H9 (cell line): ENCODE data around the gene ZFP62. TPM values are rescaled to one million over a fixed set of nuclear protein-coding genes. Genes with fewer than 3 reads are reported as not detected.

Experiments
- DNase-seq: peaks from one replicate; pipeline ENCODE4 v3.0.0-alpha.2; 2017
- H2AFZ ChIP-seq: one replicate; pipeline ENCODE4 v1.6.1; 2013; ENCODE audit warnings: mild to moderate bottlenecking, low read length, control low read depth, moderate library complexity
- H2AK5ac ChIP-seq: 2 replicates; pipeline ENCODE4 v1.6.1; 2013; ENCODE audit warnings: low read length, control low read depth, mixed read lengths; ENCODE audit not compliant: insufficient read length
- H2BK120ac ChIP-seq: one replicate; pipeline ENCODE4 v1.6.1; 2013; ENCODE audit warnings: low read depth, mild to moderate bottlenecking, low read length, control low read depth, inconsistent platforms; ENCODE audit not compliant: poor library complexity, severe bottlenecking
- H2BK12ac ChIP-seq: 2 replicates; pipeline ENCODE4 v1.6.1; 2013; ENCODE audit warnings: low read length, control low read depth, mixed read lengths, low read depth; ENCODE audit not compliant: insufficient read length
- H2BK15ac ChIP-seq: 2 replicates; pipeline ENCODE4 v1.6.1; 2013; ENCODE audit warnings: low read depth, low read length, control low read depth
- H2BK20ac ChIP-seq: one replicate; pipeline ENCODE4 v1.6.1; 2013; ENCODE audit warnings: low read depth, mild to moderate bottlenecking, low read length, control low read depth, inconsistent platforms; ENCODE audit not compliant: poor library complexity, severe bottlenecking
- H2BK5ac ChIP-seq: 2 replicates; pipeline ENCODE4 v1.6.1; 2013; ENCODE audit warnings: low read length, control low read depth, mixed read lengths; ENCODE audit not compliant: insufficient read length
- H3K14ac ChIP-seq: 2 replicates; pipeline ENCODE4 v1.6.1; 2013; ENCODE audit warnings: low read length, control low read depth; ENCODE audit not compliant: insufficient read depth
- H3K18ac ChIP-seq: 2 replicates; pipeline ENCODE4 v1.6.1; 2013; ENCODE audit warnings: low read depth, mild to moderate bottlenecking, mixed read lengths, low read length, control low read depth; ENCODE audit not compliant: insufficient read length
- H3K23ac ChIP-seq: 2 replicates; pipeline ENCODE4 v1.6.1; 2013; ENCODE audit warnings: low read length, control low read depth, mixed read lengths, low read depth; ENCODE audit not compliant: insufficient read length
- H3K23me2 ChIP-seq: 2 replicates; pipeline ENCODE4 v1.6.1; 2013; ENCODE audit warnings: low read depth, mild to moderate bottlenecking, mixed read lengths, low read length, control low read depth; ENCODE audit not compliant: insufficient read length, poor library complexity, severe bottlenecking
- H3K27ac ChIP-seq: 2 replicates; pipeline ENCODE4 v1.5.1; 2013; ENCODE audit warnings: low read length, control low read depth, mixed read lengths, low read depth; ENCODE audit not compliant: insufficient read length
- H3K27me3 ChIP-seq: 2 replicates; pipeline ENCODE4 v1.6.1; 2013; ENCODE audit warnings: low read length, control low read depth, inconsistent platforms; ENCODE audit not compliant: insufficient read depth
- H3K4ac ChIP-seq: 2 replicates; pipeline ENCODE4 v1.6.1; 2013; ENCODE audit warnings: low read depth, mild to moderate bottlenecking, control low read depth, inconsistent platforms, low read length, moderate library complexity
- H3K4me1 ChIP-seq: 2 replicates; pipeline ENCODE4 v1.6.1; 2013; ENCODE audit warnings: low read length, control low read depth, inconsistent platforms; ENCODE audit not compliant: insufficient read depth
- H3K4me2 ChIP-seq: 2 replicates; pipeline ENCODE4 v1.6.1; 2013; ENCODE audit warnings: low read length, control low read depth, mixed read lengths; ENCODE audit not compliant: insufficient read length, insufficient read depth
- H3K56ac ChIP-seq: 2 replicates; pipeline ENCODE4 v1.6.1; 2013; ENCODE audit warnings: low read depth, mild to moderate bottlenecking, mixed read lengths, low read length, control low read depth; ENCODE audit not compliant: insufficient read length
- H3K79me1 ChIP-seq: 2 replicates; pipeline ENCODE4 v1.6.1; 2013; ENCODE audit warnings: low read depth, mild to moderate bottlenecking, moderate library complexity, low read length, control low read depth, inconsistent platforms; ENCODE audit not compliant: insufficient read depth, poor library complexity, severe bottlenecking
- H3K79me2 ChIP-seq: 2 replicates; pipeline ENCODE4 v1.6.1; 2013; ENCODE audit warnings: low read length, control low read depth, inconsistent platforms; ENCODE audit not compliant: insufficient read depth
- H3K9ac ChIP-seq: 2 replicates; pipeline ENCODE4 v1.6.1; 2013; ENCODE audit warnings: low read length, control low read depth, mixed read lengths; ENCODE audit not compliant: insufficient read length; ENCODE audit errors: extremely low read depth
- H3K9me3 ChIP-seq: one replicate; pipeline ENCODE4 v1.6.1; 2013; ENCODE audit warnings: low read depth, low read length, inconsistent platforms; ENCODE audit not compliant: control insufficient read depth
- H3T11ph ChIP-seq: one replicate; pipeline ENCODE4 v1.6.1; 2013; ENCODE audit warnings: mild to moderate bottlenecking, low read length, control low read depth, inconsistent platforms
- H4K20me1 ChIP-seq: one replicate; pipeline ENCODE4 v1.6.1; 2013; ENCODE audit not compliant: control insufficient read depth, insufficient read length, insufficient read depth
- H4K5ac ChIP-seq: 2 replicates; pipeline ENCODE4 v1.6.1; 2013; ENCODE audit warnings: low read depth, mild to moderate bottlenecking, mixed read lengths, low read length, control low read depth; ENCODE audit not compliant: insufficient read length
- H4K8ac ChIP-seq: replicated peaks from 2 replicates; pipeline ENCODE4 v1.6.1; 2013; ENCODE audit warnings: low read length, control low read depth, mixed read lengths, low read depth; ENCODE audit not compliant: insufficient read length
- H4K91ac ChIP-seq: 2 replicates; pipeline ENCODE4 v1.6.1; 2013; ENCODE audit warnings: low read depth, mild to moderate bottlenecking, moderate library complexity, mixed read lengths, low read length, control low read depth; ENCODE audit not compliant: insufficient read length
- H3K27ac Mint-ChIP-seq, 3 experiments: 2 replicates in 2 of 3; 3 replicates in 1 of 3; pipeline ENCODE4 v1.8.0; 2020 to 2021; ENCODE audit warnings: mixed read lengths in 3 of 3, mild to moderate bottlenecking in 1 of 3, moderate library complexity in 1 of 3
- H3K27me3 Mint-ChIP-seq: 2 replicates; pipeline ENCODE4 v1.8.0; 2021; ENCODE audit warnings: low read depth, mild to moderate bottlenecking, moderate library complexity, mixed read lengths
- H3K36me3 Mint-ChIP-seq, 3 experiments: 2 replicates in 2 of 3; 3 replicates in 1 of 3; pipeline ENCODE4 v1.8.0; 2020 to 2021; ENCODE audit warnings: low read depth in 3 of 3, mixed read lengths in 3 of 3; ENCODE audit not compliant: insufficient read depth in 1 of 3
- H3K4me1 Mint-ChIP-seq, 2 experiments: 2 replicates each; pipeline ENCODE4 v1.8.0; 2020; ENCODE audit warnings: mixed read lengths in 2 of 2
- H3K4me3 Mint-ChIP-seq, 2 experiments: 2 replicates in 1 of 2; 3 replicates in 1 of 2; pipeline ENCODE4 v1.8.0; 2020 to 2021; ENCODE audit warnings: mild to moderate bottlenecking in 2 of 2, mixed read lengths in 2 of 2, moderate library complexity in 1 of 2
- H3K9me3 Mint-ChIP-seq, 2 experiments: 2 replicates in 1 of 2; 3 replicates in 1 of 2; pipeline ENCODE4 v1.8.0; 2020; ENCODE audit warnings: mild to moderate bottlenecking in 2 of 2, mixed read lengths in 2 of 2, moderate library complexity in 1 of 2
- WGBS: extraction: QIAGEN DNeasy Blood & Tissue Kit; methylation state at CpG from one replicate; pipeline ENCODE4 v1.1.7; 2013; ENCODE audit warnings: missing lambda C conversion rate, low lambda C conversion rate, mixed read lengths; ENCODE audit not compliant: insufficient read length; ENCODE audit errors: extremely low coverage; 5-methylcytosine and 5-hydroxymethylcytosine counted together
- total RNA-seq: library from RNA; stranded (reverse); gene quantifications from 2 replicates; pipeline ENCODE4 v1.2.1, GENCODE V29; 2021
- TF ChIP-seq, protein P1 (sequence below): fragments of 200-600 bp; sonication (generic); conservative IDR thresholded peaks from 3 replicates; pipeline ENCODE4 v1.8.0; 2021; ENCODE audit warnings: antibody characterized with exemption, mild to moderate bottlenecking

Gene ZFP62
- total RNA-seq, 1 experiment from 2014 or later, result 16.2 TPM

DNA sequence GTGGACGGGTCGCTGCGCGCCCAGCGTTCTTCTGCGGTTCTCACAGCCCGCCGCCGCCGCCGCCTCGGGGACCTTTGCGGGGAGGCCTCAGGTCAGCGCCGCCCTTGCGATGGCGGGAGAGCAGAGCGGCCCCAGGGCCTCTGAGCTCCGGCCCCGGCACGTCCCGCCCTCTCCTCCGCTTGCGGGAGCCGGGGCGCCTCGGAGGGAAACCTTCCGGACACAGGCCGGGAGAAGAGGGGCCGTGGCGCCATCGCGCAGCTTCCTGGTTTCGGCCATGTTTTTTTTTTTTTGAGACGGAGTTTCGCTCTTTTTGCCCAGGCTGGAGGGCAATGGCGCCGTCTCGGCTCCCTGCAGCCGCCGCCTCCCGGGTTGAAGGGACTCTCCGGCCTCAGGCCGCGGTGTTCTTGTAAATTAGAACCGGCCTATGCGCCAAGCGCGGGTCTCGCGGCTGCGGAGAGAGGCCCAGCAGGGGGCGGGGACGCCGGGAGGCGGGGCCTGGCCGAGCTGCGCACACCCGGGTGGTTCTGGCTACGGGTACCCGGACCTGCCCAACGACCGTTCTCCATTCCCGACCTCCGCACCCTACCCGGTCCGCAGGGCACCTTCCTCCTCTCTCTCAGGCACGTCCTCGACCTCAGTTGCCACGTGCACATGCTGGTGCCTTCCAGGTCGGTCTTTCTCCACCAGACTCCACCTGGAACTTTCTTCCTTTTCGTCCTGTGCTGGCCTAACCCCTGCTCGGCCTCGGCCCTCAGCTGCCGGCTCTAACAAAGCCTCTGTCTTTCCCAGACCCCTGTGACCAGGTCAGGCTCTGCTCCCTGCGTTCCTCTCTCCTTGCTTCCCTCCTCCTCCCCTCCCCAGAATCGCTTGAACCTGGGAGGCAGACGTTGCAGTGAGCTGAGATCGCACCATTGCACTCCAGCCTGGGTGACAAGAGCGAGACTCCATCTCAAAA is 29.7 kb downstream of the ZFP62 start:
- Histone ChIP-seq H3K9ac (peak overlapping the region; percentile 87), H2AK5ac (no peak overlapping the region), H2BK5ac (no peak overlapping the region), H2BK120ac (no peak overlapping the region), H4K91ac (no peak overlapping the region), H3K4ac (no peak overlapping the region), H3K4me2 (peak overlapping the region; percentile 93), H3K79me2 (no peaks in the 10 kb centered on the region), H3K56ac (no peak overlapping the region), H3K23me2 (peaks cover 13% of the 10 kb centered on the region), H2BK15ac (peak overlapping the region; percentile 95; the same call in 1 of the 2 replicates), H2BK20ac (no peak overlapping the region), H3K14ac (peak overlapping the region; percentile 100), H4K5ac (peak overlapping the region; percentile 92), H2BK12ac (peak overlapping the region; percentile 93), H3K4me1 (no peaks in the 10 kb centered on the region), H3K9me3 (peaks cover 9% of the 10 kb centered on the region), H2AFZ (peak overlapping the region; percentile 9), H3K27ac (no peak overlapping the region), H4K20me1 (no peaks in the 10 kb centered on the region), H3K27me3 (peaks cover 9% of the 10 kb centered on the region), H3K18ac (peak overlapping the region; percentile 99), H3K23ac (no peak overlapping the region), H3T11ph (no peak overlapping the region), H3K79me1 (no peaks in the 10 kb centered on the region), H4K8ac (peak overlapping the region; percentile 90)
- Mint-ChIP-seq H3K36me3 (peaks cover 22 to 24% (median 22%) of the 10 kb centered on the region in 3 experiments), H3K4me3 (peak overlapping the region; percentile 84 to 93), H3K27ac (peak overlapping the region; percentile 90 to 97 (median 94); a peak in 6 of 7 replicates), H3K9me3 (peaks cover 33 to 36% of the 10 kb centered on the region in 2 experiments), H3K27me3 (peaks cover 75% of the 10 kb centered on the region), H3K4me1 (peaks cover 14 to 21% of the 10 kb centered on the region in 2 experiments)
- no CpG with 5 or more reads among the region's 80 CpGs for WGBS
- TF ChIP-seq, protein P1, sequence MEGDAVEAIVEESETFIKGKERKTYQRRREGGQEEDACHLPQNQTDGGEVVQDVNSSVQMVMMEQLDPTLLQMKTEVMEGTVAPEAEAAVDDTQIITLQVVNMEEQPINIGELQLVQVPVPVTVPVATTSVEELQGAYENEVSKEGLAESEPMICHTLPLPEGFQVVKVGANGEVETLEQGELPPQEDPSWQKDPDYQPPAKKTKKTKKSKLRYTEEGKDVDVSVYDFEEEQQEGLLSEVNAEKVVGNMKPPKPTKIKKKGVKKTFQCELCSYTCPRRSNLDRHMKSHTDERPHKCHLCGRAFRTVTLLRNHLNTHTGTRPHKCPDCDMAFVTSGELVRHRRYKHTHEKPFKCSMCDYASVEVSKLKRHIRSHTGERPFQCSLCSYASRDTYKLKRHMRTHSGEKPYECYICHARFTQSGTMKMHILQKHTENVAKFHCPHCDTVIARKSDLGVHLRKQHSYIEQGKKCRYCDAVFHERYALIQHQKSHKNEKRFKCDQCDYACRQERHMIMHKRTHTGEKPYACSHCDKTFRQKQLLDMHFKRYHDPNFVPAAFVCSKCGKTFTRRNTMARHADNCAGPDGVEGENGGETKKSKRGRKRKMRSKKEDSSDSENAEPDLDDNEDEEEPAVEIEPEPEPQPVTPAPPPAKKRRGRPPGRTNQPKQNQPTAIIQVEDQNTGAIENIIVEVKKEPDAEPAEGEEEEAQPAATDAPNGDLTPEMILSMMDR, result no peak
- peak; percentile 76 for DNase-seq
